ENCODE results near the gene MACF1.

The MACF1 gene

DNA sequence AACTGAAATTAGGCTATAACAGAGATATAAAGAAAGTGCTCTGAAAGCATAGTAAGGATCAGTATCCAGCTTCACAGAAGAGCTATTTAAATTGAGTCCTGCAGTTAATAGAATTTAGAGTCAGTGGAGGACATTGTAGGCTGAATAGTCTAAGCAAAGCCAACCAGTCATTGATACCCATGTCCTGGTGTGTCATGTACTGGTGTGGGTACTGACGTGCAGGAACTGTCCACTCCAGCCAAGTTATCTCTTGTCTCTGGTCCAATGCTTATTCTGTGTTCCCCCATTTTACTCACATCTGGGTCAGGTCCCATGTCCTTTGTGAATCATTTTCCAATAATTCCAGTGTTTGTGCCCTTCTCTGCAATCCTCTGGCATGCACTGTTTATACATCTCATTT lies 90.0 kb downstream of the MACF1 start:
- no peak overlapping the region for H3K4me2 ChIP-seq
- H3K27me3 ChIP-seq = no peaks in the 10 kb centered on the region
- H3K27ac ChIP-seq = no peak overlapping the region
- H3K9ac ChIP-seq = no peak overlapping the region
- H3K36me3 ChIP-seq = peaks cover 94 to 99% (median 97%) of the 10 kb centered on the region in 11 experiments
- no peak for TF ChIP-seq Cebpa-rat (IDR thresholded peaks at IDR 0.05)
- H3K9me3 ChIP-seq (replicated peaks in 1 of 11) = no peaks in the 10 kb centered on the region
- H3K4me1 ChIP-seq = peaks cover 0 to 10% (median 2%) of the 10 kb centered on the region in 10 experiments; a peak in 5 of 20 replicates
- peaks cover 0 to 29% (median 0%) of the 10 kb centered on the region in 11 experiments; a peak in 6 of 22 replicates for H4K20me1 ChIP-seq
- no peak overlapping the region for H3K4me3 ChIP-seq

DNA sequence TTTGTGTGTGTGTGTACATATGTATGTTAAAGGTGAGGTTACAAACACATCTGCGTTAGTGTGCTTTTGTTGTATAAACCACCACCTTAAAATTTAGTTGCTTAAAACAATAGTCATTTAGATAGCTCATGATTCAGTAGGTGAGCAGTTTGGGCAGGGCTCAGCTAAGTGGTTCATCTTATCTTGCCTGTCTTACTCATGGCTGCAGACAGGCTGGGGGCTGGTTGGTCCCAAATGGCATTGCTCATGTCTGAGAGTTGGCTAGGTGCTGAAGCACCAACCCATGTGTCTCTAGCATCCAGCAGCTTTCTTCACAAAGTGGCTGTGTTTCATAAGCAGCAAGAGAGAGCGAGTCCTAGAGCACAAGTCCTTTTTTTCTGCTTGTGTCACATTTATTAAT lies 91.4 kb downstream of the MACF1 start:
- Histone ChIP-seq H3K4me2 (peak overlapping the region in 1 of 11 experiments; percentile 18; a peak in 1 of 22 replicates), H3K4me3 (no peak overlapping the region), H3K9me3 (replicated peaks in 1 of 11) (no peaks in the 10 kb centered on the region), H3K4me1 (peaks cover 0 to 10% (median 2%) of the 10 kb centered on the region in 10 experiments; a peak in 5 of 20 replicates), H3K27me3 (no peaks in the 10 kb centered on the region), H3K9ac (no peak overlapping the region), H4K20me1 (peaks cover 0 to 24% (median 0%) of the 10 kb centered on the region in 11 experiments; a peak in 6 of 22 replicates), H3K27ac (no peak overlapping the region), H3K36me3 (peaks cover 96 to 100% (median 98%) of the 10 kb centered on the region in 11 experiments)
- TF ChIP-seq Cebpa-rat (IDR thresholded peaks at IDR 0.05) = no peak

DNA sequence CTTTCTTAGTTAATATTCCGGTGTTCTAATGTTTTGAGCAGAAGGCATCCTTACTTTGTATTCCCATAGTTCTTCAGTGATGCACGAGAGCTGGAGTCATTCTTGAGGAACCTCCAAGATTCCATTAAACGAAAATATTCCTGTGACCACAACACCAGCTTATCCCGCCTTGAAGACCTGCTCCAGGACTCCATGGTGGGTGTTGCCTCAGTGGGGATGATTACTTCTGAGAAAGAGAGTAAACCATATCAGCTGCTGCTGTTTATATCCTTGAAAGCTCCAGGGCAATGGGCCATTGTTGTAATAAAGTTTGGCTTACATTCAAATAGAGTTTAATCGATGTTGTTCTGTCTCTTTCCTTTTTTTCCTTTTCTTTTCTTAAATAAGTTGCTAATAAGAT lies 93.1 kb downstream of the MACF1 start:
- Histone ChIP-seq H4K20me1 (peaks cover 0 to 16% (median 0%) of the 10 kb centered on the region in 11 experiments; a peak in 5 of 22 replicates), H3K4me2 (no peak overlapping the region), H3K4me1 (peaks cover 0 to 10% (median 2%) of the 10 kb centered on the region in 10 experiments; a peak in 5 of 20 replicates), H3K4me3 (no peak overlapping the region), H3K9ac (no peak overlapping the region), H3K27me3 (no peaks in the 10 kb centered on the region), H3K36me3 (peaks cover 97 to 100% (median 98%) of the 10 kb centered on the region in 11 experiments), H3K9me3 (replicated peaks in 1 of 11) (no peaks in the 10 kb centered on the region; a peak in 1 of 22 replicates), H3K27ac (no peak overlapping the region)
- no peak for TF ChIP-seq Cebpa-rat (IDR thresholded peaks at IDR 0.05)

DNA sequence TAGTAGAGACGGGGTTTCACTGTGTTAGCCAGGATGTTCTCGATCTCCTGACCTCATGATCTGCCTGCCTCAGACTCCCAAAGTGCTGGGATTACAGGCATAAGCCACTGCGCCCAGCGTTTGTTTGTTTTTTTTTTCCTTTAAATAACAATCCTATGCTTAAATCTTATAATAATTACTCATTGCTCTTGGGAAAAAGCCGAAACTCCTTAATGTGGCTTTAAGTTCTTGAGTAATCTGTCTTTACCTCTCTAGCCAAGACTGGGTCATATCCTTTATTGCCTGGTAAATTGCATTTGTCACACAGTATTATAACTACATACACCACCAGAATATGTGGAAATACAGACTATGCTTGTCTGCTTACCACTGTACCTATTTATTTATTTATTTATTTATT lies 97.1 kb downstream of the MACF1 start:
- H3K36me3 ChIP-seq = peaks cover 90 to 97% (median 95%) of the 10 kb centered on the region in 11 experiments
- H3K27me3 ChIP-seq = no peaks in the 10 kb centered on the region
- no peak overlapping the region for H3K4me3 ChIP-seq
- H3K9ac ChIP-seq = no peak overlapping the region
- no peak overlapping the region for H3K27ac ChIP-seq
- TF ChIP-seq Cebpa-rat (IDR thresholded peaks at IDR 0.05) = no peak
- H3K4me1 ChIP-seq = no peaks in the 10 kb centered on the region
- H3K4me2 ChIP-seq = no peak overlapping the region
- H4K20me1 ChIP-seq = peaks cover 0 to 12% (median 0%) of the 10 kb centered on the region in 11 experiments; a peak in 3 of 22 replicates
- H3K9me3 ChIP-seq (replicated peaks in 1 of 11) = peaks cover 0 to 6% (median 0%) of the 10 kb centered on the region in 11 experiments; a peak in 3 of 22 replicates

DNA sequence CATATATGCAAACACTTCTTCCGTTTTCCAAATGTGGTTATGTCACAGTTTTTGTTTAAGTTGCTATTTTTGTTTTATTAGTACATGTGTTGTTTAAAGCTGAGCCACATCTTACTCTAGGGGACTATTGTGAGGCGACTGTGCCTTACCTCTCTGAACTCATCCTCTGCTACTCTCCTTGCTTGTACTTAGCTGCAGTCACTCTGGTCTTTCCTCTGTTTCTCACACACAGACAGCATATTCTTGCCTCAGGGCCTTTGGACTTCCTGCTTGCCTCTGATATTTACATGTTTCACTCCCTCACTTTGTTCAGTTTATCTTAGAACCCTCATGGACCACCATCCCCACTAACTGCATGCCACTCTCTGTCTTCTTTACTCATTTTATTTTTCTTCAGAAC lies 101.1 kb downstream of the MACF1 start:
- no peak overlapping the region for H3K4me2 ChIP-seq
- H3K4me3 ChIP-seq = no peak overlapping the region
- no peak overlapping the region for H3K27ac ChIP-seq
- TF ChIP-seq Cebpa-rat (IDR thresholded peaks at IDR 0.05) = no peak
- peaks cover 0 to 6% (median 0%) of the 10 kb centered on the region in 11 experiments; a peak in 3 of 22 replicates for H3K9me3 ChIP-seq (replicated peaks in 1 of 11)
- peaks cover 0 to 4% (median 0%) of the 10 kb centered on the region in 11 experiments; a peak in 1 of 22 replicates for H4K20me1 ChIP-seq
- H3K36me3 ChIP-seq = peaks cover 90 to 98% (median 96%) of the 10 kb centered on the region in 11 experiments
- no peaks in the 10 kb centered on the region for H3K27me3 ChIP-seq
- no peaks in the 10 kb centered on the region; a peak in 1 of 20 replicates for H3K4me1 ChIP-seq
- no peak overlapping the region for H3K9ac ChIP-seq

DNA sequence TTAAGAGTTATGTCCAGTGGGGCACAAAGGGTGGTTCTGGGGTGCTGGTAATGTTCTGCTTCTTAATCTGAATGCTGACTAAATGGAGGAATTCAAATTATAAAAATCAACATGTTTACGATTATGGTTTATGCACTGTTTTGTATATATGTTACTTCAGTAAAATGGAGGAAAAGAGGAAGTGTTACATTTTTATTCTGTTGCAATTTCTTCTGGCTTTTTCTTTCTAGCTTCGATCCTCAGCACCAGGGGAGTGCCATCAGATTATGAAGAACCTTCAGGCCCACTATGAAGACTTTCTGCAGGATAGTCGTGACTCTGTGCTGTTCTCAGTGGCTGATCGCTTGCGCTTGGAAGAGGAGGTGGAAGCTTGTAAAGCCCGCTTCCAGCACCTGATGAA lies 105.5 kb downstream of the MACF1 start:
- no peak overlapping the region for H3K9ac ChIP-seq
- H3K36me3 ChIP-seq = peaks cover 97 to 100% (median 99%) of the 10 kb centered on the region in 11 experiments
- H3K27ac ChIP-seq = no peak overlapping the region
- no peaks in the 10 kb centered on the region for H3K9me3 ChIP-seq (replicated peaks in 1 of 11)
- H3K27me3 ChIP-seq = no peaks in the 10 kb centered on the region
- no peak for TF ChIP-seq Cebpa-rat (IDR thresholded peaks at IDR 0.05)
- H4K20me1 ChIP-seq = peaks cover 0 to 4% (median 0%) of the 10 kb centered on the region in 11 experiments; a peak in 1 of 22 replicates
- H3K4me2 ChIP-seq = no peak overlapping the region
- H3K4me3 ChIP-seq = no peak overlapping the region
- H3K4me1 ChIP-seq = no peaks in the 10 kb centered on the region; a peak in 1 of 20 replicates

DNA sequence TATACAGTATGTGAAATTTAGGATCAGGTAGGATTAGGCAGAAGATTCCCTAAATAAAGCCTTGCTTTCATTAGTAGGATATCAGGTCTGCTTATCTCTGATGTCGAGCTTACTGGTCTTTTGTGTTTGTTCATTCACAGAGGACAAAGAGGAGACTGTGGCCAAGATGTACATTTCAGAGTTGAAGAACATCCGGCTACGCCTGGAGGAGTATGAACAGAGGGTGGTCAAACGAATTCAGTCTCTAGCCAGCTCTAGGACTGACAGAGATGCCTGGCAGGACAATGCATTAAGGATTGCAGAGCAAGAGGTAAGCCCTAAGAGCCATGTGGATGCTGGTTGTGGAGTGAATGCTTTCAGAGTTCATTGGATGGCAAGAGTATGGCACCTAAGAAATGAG lies 106.2 kb downstream of the MACF1 start:
- Histone ChIP-seq H3K4me2 (no peak overlapping the region), H3K27me3 (no peaks in the 10 kb centered on the region), H3K4me3 (no peak overlapping the region), H3K9me3 (replicated peaks in 1 of 11) (no peaks in the 10 kb centered on the region), H3K9ac (no peak overlapping the region), H4K20me1 (peaks cover 0 to 4% (median 0%) of the 10 kb centered on the region in 11 experiments; a peak in 1 of 22 replicates), H3K27ac (no peak overlapping the region), H3K36me3 (peaks cover 97 to 100% (median 99%) of the 10 kb centered on the region in 11 experiments), H3K4me1 (no peaks in the 10 kb centered on the region; a peak in 1 of 20 replicates)
- no peak for TF ChIP-seq Cebpa-rat (IDR thresholded peaks at IDR 0.05)

DNA sequence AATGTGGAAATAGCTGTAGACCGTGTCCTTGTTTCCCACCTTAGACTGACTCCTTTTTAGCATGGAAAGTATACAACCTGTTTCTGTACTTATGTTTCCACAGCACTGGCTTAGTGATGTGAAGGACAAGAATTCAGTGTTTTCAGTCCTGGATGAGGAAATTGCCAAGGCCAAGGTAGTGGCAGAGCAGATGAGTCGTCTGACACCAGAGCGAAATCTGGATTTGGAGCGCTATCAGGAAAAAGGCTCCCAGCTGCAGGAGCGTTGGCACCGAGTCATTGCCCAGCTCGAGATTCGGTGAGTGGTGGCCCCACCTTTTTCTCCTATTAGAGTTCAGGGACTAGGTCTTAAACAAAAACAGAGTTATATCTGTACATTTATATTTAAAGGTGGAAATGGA lies 112.6 kb downstream of the MACF1 start:
- no peak overlapping the region for H3K9ac ChIP-seq
- H3K27me3 ChIP-seq = no peaks in the 10 kb centered on the region
- TF ChIP-seq Cebpa-rat (IDR thresholded peaks at IDR 0.05) = no peak
- no peak overlapping the region for H3K27ac ChIP-seq
- peaks cover 0 to 9% (median 0%) of the 10 kb centered on the region in 11 experiments; a peak in 4 of 22 replicates for H4K20me1 ChIP-seq
- no peak overlapping the region for H3K4me3 ChIP-seq
- no peaks in the 10 kb centered on the region for H3K4me1 ChIP-seq
- peaks cover 98 to 100% (median 100%) of the 10 kb centered on the region in 11 experiments for H3K36me3 ChIP-seq
- H3K9me3 ChIP-seq (replicated peaks in 1 of 11) = no peaks in the 10 kb centered on the region
- no peak overlapping the region for H3K4me2 ChIP-seq

DNA sequence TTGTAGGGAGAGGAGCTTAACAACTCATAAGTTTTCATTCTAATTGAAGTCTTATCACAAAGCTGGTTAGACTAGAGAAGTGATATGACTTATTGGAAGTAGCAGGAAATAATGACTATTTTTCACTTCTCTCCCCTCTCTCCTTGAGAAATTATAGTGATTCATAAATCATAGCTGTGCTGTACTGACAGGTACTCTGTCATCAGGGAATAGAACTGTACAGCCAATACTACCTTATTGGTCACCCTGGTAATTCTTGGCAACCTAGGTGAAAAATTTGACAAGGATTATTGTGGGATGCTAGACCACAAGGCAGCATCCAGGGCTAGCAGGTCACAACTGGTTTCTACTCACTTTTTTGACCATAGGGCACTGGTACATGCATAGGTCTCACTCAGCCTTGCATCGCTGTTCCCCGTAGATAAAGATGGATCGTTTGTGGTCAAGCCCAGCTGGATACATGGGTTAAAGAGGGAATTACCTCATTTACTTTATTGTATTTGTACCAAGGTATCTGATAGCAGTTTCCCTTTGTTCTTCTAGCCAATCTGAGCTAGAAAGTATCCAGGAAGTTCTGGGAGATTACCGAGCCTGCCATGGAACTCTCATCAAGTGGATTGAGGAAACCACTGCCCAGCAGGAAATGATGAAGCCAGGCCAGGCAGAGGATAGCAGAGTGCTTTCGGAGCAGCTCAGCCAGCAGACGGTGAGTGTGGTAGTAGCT lies 113.6 kb downstream of the MACF1 start:
- Histone ChIP-seq H3K36me3 (peaks cover 98 to 100% (median 100%) of the 10 kb centered on the region in 11 experiments), H3K27me3 (no peaks in the 10 kb centered on the region), H3K4me1 (no peaks in the 10 kb centered on the region), H3K27ac (no peak overlapping the region), H3K9ac (0 out of 22 replicates have a peak overlapping the region, but pooled peaks of 1 of the 11 experiments have one; percentile 15), H4K20me1 (peaks cover 0 to 9% (median 0%) of the 10 kb centered on the region in 11 experiments; a peak in 4 of 22 replicates), H3K9me3 (replicated peaks in 1 of 11) (no peaks in the 10 kb centered on the region), H3K4me3 (no peak overlapping the region), H3K4me2 (no peak overlapping the region)
- no peak for TF ChIP-seq Cebpa-rat (IDR thresholded peaks at IDR 0.05)

Measured in BLaER1 treated with 17β-estradiol and CSF1 and Interleukin-3, amounts not matched to agents 10 nM and 100 nM (cell line).